ENCODE data around the gene ESF1. TPM values are rescaled to one million over a fixed set of nuclear protein-coding genes. Genes with fewer than 3 reads are reported as not detected.
"Not testable (repeated sequence)": the region's sequence is repeated elsewhere in the genome, so short reads cannot be mapped to it uniquely, and the experiment has no call there.

Gene ESF1
- polyA plus RNA-seq, 4 donors = 22.4 to 29.9 (median 27.3) TPM

DNA sequence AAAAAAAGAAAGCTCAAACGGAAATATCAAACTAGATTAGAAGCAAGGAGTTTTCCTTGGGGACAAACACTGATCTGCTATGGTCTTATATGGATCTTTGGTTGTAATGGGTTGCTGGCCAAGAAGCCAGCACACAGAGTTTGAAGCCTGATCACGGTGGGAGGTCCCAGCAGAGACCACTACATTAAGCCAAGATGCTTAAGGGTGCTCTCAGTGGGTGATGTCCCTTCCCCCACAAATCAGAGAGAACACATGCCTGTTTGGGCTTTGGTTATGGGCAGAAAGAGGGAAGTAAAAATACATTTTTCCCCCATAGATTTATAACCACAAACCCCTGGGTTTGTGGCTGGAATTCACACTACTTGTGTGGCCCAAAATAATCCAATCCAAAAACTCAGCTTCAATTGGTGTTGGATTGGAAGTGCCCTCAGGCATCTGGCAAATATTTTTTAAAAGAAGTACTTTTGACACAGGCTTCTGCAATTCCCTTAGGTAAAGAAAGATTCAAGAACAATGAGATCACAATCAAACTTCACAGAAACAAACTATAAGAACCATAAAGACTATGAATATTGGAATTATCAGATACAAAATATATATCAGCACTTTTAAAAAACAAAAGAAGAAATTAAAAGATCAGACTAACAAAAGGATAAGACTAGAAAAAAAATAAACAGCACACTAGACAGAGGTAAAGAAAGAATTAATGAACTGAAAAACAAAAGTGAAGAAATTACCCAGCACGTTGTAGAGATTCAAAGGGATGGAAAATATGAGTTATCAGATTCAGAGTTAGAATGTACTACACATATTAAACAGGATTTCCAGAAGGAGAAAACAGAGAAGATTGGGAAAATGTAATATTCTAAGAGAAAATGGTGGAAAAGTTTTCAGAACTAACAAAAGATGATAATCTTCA is 44.7 kb downstream of the ESF1 start:
- DNase-seq (ENCODE audit: low read depth in 4 of 4, low spot score in 3 of 4) = no peak

- DNase-seq (ENCODE audit: low read depth in 4 of 4, low spot score in 3 of 4) = not testable (repeated sequence)
Observed at GRCh38 chr20:13738187-13738586, 46.5 kb downstream of the ESF1 start.

DNA sequence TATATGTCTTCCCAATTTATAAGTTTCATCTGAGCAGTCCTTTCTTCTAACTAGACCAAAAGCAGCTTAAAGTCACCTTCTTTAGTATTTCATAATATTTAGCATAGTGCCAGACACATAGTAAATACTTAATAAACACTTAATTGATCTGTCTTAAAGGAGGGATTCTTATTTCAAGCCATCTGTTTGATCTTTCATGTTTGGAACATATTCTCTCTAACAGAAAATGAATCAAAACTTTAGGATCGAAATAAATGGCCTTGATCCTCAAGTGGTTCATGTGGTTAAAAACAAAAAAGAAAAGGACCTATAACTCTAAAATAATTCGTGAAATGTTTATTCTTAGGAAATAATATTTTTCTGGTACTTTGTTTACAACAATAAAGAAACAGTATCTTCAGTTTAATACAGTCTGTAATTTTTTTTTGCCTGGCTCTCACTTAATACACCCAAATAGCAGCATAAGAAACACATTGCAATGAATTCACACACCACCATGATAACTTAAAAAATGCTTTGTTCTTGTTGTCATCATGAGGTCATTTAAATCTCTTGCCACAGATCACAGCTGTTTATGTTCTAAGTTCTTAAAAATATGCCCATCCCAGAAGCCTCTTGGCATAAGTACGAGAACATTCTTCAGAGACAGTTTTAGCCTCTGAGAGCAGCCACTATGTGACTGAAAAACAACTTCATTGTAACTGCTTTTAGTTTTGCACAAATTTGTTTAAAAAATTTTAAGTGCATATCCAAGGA is 48.1 kb downstream of the ESF1 start:
- no peak for DNase-seq (ENCODE audit: low read depth in 4 of 4, low spot score in 3 of 4)

DNA sequence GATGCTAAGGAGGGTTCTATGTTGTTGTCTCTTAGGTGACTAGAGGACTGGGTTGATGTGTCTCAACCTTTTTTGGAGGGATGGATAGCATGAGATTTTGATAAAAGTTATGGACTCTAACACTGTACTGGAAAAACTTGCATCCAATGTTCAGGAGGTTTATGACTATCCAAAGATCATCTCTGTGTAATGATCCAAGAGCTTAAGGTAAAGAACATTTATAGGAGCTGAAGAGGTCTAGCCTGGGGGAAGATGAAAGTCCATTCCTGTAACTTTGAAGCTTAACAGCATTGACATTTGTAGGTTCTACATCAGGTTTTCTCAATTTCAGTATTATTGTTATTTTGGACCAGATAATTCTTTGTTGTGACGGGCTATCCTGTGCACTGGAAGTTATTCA is 48.9 kb downstream of the ESF1 start:
- DNase-seq (ENCODE audit: low read depth in 4 of 4, low spot score in 3 of 4) = no peak

- DNase-seq (ENCODE audit: low read depth in 4 of 4, low spot score in 3 of 4) = no peak
Observed at GRCh38 chr20:13723011-13723410, 61.7 kb downstream of the ESF1 start.

GRCh38 chr20:13718171-13718570 is 66.5 kb downstream of the ESF1 start:
- DNase-seq (ENCODE audit: low read depth in 4 of 4, low spot score in 3 of 4) = no peak

GRCh38 chr20:13717631-13718044 is 67.1 kb downstream of the ESF1 start:
- no peak for DNase-seq (ENCODE audit: low read depth in 4 of 4, low spot score in 3 of 4)

DNA sequence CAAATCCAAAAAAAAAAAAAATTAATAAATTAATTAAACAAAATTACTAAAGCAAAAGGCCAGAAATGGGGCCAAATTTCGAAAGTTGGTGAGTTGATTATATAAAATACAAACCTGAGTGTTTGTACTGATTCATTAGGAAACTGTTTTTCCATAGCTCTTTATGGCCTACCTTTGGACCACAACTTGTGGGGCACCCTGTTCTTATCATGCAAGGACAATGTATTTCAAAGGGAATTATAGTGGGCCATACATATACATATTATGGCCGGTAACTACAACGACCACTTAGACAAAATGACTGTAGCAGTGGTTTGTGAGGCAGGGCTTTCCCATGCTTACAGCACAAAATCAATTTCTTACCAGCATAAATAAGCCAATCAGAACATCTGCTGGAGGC is 69.5 kb downstream of the ESF1 start:
- no peak for DNase-seq (ENCODE audit: low read depth in 4 of 4, low spot score in 3 of 4)

GRCh38 chr20:13708234-13708633 is 76.5 kb downstream of the ESF1 start:
- no peak for DNase-seq (ENCODE audit: low read depth in 4 of 4, low spot score in 3 of 4)

- no peak for DNase-seq (ENCODE audit: low read depth in 4 of 4, low spot score in 3 of 4)
Observed at GRCh38 chr20:13703265-13703664, 81.5 kb downstream of the ESF1 start.

GRCh38 chr20:13701486-13701885 is 83.2 kb downstream of the ESF1 start:
- no peak for DNase-seq (ENCODE audit: low read depth in 4 of 4, low spot score in 3 of 4)

- DNase-seq (ENCODE audit: low read depth in 4 of 4, low spot score in 3 of 4) = no peak
Observed at GRCh38 chr20:13700761-13701160, 84.0 kb downstream of the ESF1 start.

- DNase-seq (ENCODE audit: low read depth in 4 of 4, low spot score in 3 of 4) = no peak
Observed at GRCh38 chr20:13694420-13695150, 90.1 kb downstream of the ESF1 start.

DNA sequence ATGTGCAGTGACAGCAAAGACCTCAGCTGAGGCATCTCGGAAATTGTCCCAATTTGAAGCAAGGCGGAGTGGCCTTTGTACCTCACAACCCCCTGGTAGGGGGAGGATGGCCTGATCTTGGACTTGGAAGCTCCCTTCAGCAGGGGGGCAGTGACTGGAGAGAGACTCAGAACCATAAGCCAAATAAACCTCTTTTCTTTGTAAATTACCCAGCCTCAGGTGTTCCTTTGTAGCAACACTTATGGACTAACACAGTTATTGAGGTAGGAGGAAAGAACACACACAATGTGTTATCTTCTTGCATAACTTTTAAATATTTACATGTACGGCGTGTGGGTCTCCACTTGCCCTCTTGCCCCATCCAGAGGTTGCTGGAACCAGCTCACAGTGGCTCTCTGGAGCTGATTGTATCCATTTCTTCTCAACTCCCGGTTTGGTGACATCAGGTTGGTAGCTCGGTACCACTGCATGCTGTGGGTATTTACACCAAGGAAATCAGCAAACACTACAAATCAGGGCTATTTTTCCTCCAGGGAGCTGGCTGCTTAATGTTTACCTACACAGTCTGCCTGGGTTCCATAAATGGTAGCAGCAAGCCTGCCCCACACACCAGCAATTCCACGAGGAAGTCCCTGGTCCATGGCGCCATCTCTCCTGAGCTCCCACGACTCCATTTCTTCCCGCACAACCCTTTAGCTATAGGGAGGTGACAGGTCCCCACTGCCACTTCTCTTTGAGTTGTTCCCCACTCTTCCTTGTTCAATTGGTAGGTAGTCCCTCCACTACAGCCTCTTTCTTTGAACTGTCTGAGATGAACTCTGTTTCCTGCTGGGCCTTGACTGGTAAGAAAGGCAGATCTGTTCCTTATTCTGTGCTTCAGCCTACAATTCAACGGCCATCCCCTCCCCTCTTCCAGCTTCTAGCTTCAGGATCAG is 91.7 kb downstream of the ESF1 start:
- DNase-seq (ENCODE audit: low read depth in 4 of 4, low spot score in 3 of 4) = no peak

DNA sequence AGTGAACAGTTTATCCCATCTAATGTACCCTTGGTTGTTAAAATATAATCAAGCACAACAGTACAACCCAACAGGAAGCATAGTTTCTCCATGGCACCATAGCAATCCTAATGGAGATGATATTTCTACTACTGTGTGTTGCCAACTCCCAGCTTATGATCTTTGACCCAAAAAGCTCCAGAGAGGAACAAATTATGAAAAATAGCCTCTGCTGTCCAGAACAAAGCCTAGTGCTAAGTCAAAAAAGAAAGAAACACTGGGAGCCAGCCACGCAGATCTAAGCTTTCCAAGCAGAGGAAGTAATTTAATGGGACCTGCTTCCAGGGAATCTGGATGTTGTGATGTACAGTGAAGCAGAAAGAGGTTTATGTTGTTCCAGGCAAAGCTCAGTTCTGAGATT is 93.8 kb downstream of the ESF1 start:
- DNase-seq (ENCODE audit: low read depth in 4 of 4, low spot score in 3 of 4) = peak in 3 of 4 donors; percentile 10 to 33 (median 20)

DNA sequence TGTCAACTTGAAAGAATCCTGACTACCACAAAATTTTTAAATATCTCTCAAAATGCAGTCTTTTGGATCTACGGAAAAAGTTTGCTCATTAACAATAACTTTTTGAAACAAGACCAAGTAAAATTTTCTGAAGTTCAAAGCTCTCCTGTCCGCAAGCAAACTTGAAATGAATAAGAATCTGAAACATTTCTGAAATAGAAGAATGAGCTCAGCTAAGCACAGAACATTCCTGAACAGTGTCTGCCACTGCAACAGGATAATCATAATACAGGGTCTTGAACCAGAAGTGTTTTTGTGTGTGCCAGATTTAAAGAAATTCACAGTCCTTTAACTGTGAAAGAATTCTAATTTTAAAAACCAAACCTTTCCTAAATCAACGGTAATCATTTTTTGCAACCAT is 96.9 kb downstream of the ESF1 start:
- no peak for DNase-seq (ENCODE audit: low read depth in 4 of 4, low spot score in 3 of 4)

DNA sequence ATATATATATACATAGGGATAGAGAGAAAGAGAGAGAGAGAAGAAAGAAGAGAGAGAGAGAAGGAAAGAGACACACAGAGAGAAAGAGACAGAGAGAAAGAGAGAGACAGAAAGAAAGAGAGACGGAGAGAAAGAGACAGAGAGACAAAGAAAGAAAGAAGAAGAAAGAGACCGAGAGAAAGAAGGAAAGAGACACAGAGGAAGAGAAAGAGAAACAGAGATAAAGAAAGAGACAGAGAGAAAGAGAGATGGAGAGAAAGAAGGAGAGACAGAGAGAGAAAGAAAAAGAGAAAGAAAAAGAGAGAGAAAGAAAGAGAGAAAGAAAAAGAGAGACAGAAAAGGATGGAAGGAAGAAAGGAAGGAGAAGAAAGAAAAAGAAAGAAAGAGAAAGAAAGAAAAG is 99.1 kb downstream of the ESF1 start:
- DNase-seq (ENCODE audit: low read depth in 4 of 4, low spot score in 3 of 4) = no peak

GRCh38 chr20:13684566-13685222 is 100.0 kb downstream of the ESF1 start:
- no peak for DNase-seq (ENCODE audit: low read depth in 4 of 4, low spot score in 3 of 4)

- DNase-seq (ENCODE audit: low read depth in 4 of 4, low spot score in 3 of 4) = no peak
Observed at GRCh38 chr20:13683833-13684232, 100.9 kb downstream of the ESF1 start.
